Caco-2 (cell line): Measurements from ENCODE around the gene XKR7. TPM values are rescaled to one million over a fixed set of nuclear protein-coding genes. Genes with fewer than 3 reads are reported as not detected.
A peak's percentile ranks its signal among the peaks of the same experiment; 100 is the strongest.

Source experiments
- BruUV-seq: library from RNA; stranded (reverse); fragments of 400-500 nt; replicated peaks from 2 replicates; lab custom pipeline; 2021; lab: Mats Ljungman, UMichigan
- CTCF ChIA-PET: fragments of 300-600 bp; sonication (Branson Sonifier 250); formaldehyde crosslinking; loops from one replicate; lab custom pipeline; 2022; ENCODE audit warnings: antibody characterized with exemption; lab: Charles Lee
- POLR2A ChIA-PET: fragments of 300-600 bp; sonication (Branson Sonifier 250); formaldehyde crosslinking; loops from one replicate; lab custom pipeline; 2022; ENCODE audit warnings: antibody characterized with exemption; lab: Charles Lee
- DNase-seq, 2 experiments: peaks; one replicate each; pipeline versions ENCODE4 v3.0.0 to v3.0.0-alpha.2; 2020 to 2022
- H3K27me3 ChIP-seq: replicated peaks from 2 replicates; pipeline ENCODE4 v1.6.0; 2011; ENCODE audit warnings: low read length; ENCODE audit not compliant: control insufficient read depth, insufficient read depth
- H3K36me3 ChIP-seq: 2 replicates; pipeline ENCODE4 v1.5.1; 2011; ENCODE audit warnings: low read length; ENCODE audit not compliant: control insufficient read depth, insufficient read depth
- H3K4me1 ChIP-seq: fragments of 250-450 bp; sonication (Bioruptor Pico); 2 replicates; pipeline ENCODE4 v1.5.1; 2020; ENCODE audit warnings: mild to moderate bottlenecking
- H3K4me3 ChIP-seq: 2 replicates; pipeline ENCODE4 v1.5.1; 2011; ENCODE audit warnings: low read depth, mild to moderate bottlenecking, control low read depth, low read length
- H3K9me3 ChIP-seq: fragments of 250-450 bp; sonication (Bioruptor Pico); 2 replicates; pipeline ENCODE4 v1.5.1; 2020; ENCODE audit warnings: mild to moderate bottlenecking, moderate library complexity
- H3K27ac Mint-ChIP-seq: one replicate; pipeline ENCODE4 v1.8.0; 2022; ENCODE audit warnings: mixed read lengths; ENCODE audit not compliant: unreplicated experiment
- H3K27me3 Mint-ChIP-seq: one replicate; pipeline ENCODE4 v1.8.0; 2022; ENCODE audit warnings: mixed read lengths; ENCODE audit not compliant: insufficient read depth, unreplicated experiment
- H3K36me3 Mint-ChIP-seq: one replicate; pipeline ENCODE4 v1.8.0; 2022; ENCODE audit warnings: mild to moderate bottlenecking, mixed read lengths; ENCODE audit not compliant: insufficient read depth, unreplicated experiment
- H3K4me1 Mint-ChIP-seq: one replicate; pipeline ENCODE4 v1.8.0; 2022; ENCODE audit warnings: low read depth, mixed read lengths; ENCODE audit not compliant: unreplicated experiment
- H3K4me3 Mint-ChIP-seq: one replicate; pipeline ENCODE4 v1.8.0; 2022; ENCODE audit warnings: mild to moderate bottlenecking, moderate library complexity, mixed read lengths; ENCODE audit not compliant: unreplicated experiment
- H3K9me3 Mint-ChIP-seq: one replicate; pipeline ENCODE4 v1.8.0; 2022; ENCODE audit warnings: mixed read lengths; ENCODE audit not compliant: unreplicated experiment
- intact Hi-C: fragments of 100-400 bp; cut with micrococcal nuclease; formaldehyde crosslinking; loops from one replicate; pipeline ENCODE4 v1.10.0; 2022; ENCODE audit not compliant: unreplicated experiment
- total RNA-seq: library from RNA; stranded (reverse); gene quantifications from 2 replicates; pipeline ENCODE4 v1.2.3, GENCODE V29; 2022
- TF ChIP-seq, protein P1 (sequence below), 2 experiments: fragments of 200-600 bp in 1 of 2; IDR thresholded peaks; 1 replicate in 1 of 2; 2 replicates in 1 of 2; pipeline versions ENCODE4 v1.5.1 to v1.8.0; 2011 to 2022; ENCODE audit warnings: antibody characterized with exemption in 1 of 2, control low read depth in 1 of 2, inconsistent platforms in 1 of 2, low read depth in 1 of 2, low read length in 1 of 2, mild to moderate bottlenecking in 1 of 2, moderate library complexity in 1 of 2; ENCODE audit not compliant: insufficient read depth in 1 of 2, severe bottlenecking in 1 of 2, unreplicated experiment in 1 of 2

Gene XKR7
- total RNA-seq, 1 experiment from 2014 or later, result not detected

- POLR2A ChIA-PET, result no interaction called here
- Histone ChIP-seq H3K36me3 (peaks cover 10% of the 10 kb centered on the region), H3K9me3 (no peaks in the 10 kb centered on the region), H3K27me3 (no peaks in the 10 kb centered on the region), H3K4me3 (no peak overlapping the region), H3K4me1 (peaks cover 6% of the 10 kb centered on the region; the same call in 1 of the 2 replicates)
- Mint-ChIP-seq H3K36me3 (peaks cover 69% of the 10 kb centered on the region), H3K4me3 (no peak overlapping the region), H3K27ac (no peak overlapping the region), H3K9me3 (no peaks in the 10 kb centered on the region), H3K27me3 (no peaks in the 10 kb centered on the region), H3K4me1 (peaks cover 11% of the 10 kb centered on the region)
- BruUV-seq, result no TSS peak
- TF ChIP-seq, protein P1, sequence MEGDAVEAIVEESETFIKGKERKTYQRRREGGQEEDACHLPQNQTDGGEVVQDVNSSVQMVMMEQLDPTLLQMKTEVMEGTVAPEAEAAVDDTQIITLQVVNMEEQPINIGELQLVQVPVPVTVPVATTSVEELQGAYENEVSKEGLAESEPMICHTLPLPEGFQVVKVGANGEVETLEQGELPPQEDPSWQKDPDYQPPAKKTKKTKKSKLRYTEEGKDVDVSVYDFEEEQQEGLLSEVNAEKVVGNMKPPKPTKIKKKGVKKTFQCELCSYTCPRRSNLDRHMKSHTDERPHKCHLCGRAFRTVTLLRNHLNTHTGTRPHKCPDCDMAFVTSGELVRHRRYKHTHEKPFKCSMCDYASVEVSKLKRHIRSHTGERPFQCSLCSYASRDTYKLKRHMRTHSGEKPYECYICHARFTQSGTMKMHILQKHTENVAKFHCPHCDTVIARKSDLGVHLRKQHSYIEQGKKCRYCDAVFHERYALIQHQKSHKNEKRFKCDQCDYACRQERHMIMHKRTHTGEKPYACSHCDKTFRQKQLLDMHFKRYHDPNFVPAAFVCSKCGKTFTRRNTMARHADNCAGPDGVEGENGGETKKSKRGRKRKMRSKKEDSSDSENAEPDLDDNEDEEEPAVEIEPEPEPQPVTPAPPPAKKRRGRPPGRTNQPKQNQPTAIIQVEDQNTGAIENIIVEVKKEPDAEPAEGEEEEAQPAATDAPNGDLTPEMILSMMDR (IDR thresholded peaks at IDR 0.05; ENCODE audit: insufficient read depth in 1 of 2, low read depth in 1 of 2, low read length in 1 of 2, severe bottlenecking in 1 of 2, unreplicated experiment in 1 of 2), result no peak
- intact Hi-C loops, result no loop called here
- CTCF ChIA-PET, result interaction anchor here (0.8 kb wide), 1 partner anchor 70 kb away, joined by 7 read pairs; no protein-coding TSS in a partner anchor
- DNase-seq, result no peak
Observed at GRCh38 chr20:31948008-31948407, 19.9 kb upstream of the XKR7 start.

GRCh38 chr20:31949877-31950646 lies 17.9 kb upstream of the XKR7 start:
- Mint-ChIP-seq H3K4me1 (peaks cover 11% of the 10 kb centered on the region), H3K9me3 (no peaks in the 10 kb centered on the region), H3K27ac (no peak overlapping the region), H3K27me3 (no peaks in the 10 kb centered on the region), H3K4me3 (peak overlapping the region; percentile 95), H3K36me3 (peaks cover 63% of the 10 kb centered on the region)
- Histone ChIP-seq H3K4me3 (peak overlapping the region; percentile 61), H3K27me3 (no peaks in the 10 kb centered on the region), H3K9me3 (no peaks in the 10 kb centered on the region), H3K4me1 (peaks cover 6% of the 10 kb centered on the region; the same call in 1 of the 2 replicates), H3K36me3 (peaks cover 10% of the 10 kb centered on the region)
- intact Hi-C loops, result loop anchor here (5.0 kb wide), 2 partner anchors 67 to 142 kb away; no protein-coding TSS in a partner anchor
- no peak for DNase-seq
- no TSS peak for BruUV-seq
- ChIA-PET CTCF (interaction anchor here (0.6 to 4.5 kb wide), 6 partner anchors 15 to 126 kb away, joined by 3 to 110 read pairs (median 15); no protein-coding TSS in a partner anchor), POLR2A (no interaction called here)
- TF ChIP-seq, protein P1 (IDR thresholded peaks at IDR 0.05; ENCODE audit: insufficient read depth in 1 of 2, low read depth in 1 of 2, low read length in 1 of 2, severe bottlenecking in 1 of 2, unreplicated experiment in 1 of 2), result no peak

DNA sequence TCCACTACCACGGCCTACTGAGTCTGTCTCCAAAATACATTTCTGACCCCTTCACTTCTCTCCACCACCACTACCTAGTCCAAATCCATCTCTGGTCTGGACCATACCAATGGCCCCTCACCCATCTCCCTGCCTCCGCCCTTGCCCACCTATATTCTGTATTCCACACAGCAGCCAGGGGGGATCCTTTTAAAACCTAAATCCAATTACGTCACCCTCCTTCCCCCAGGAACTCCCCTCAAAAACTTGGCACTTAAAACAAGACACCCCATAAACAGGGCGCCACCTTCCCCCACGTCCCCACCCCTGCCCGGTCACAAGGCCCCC lies 16.8 kb upstream of the XKR7 start:
- H3K4me1 Mint-ChIP-seq, result peaks cover 11% of the 10 kb centered on the region
- peaks cover 3% of the 10 kb centered on the region for H3K27me3 Mint-ChIP-seq
- Histone ChIP-seq H3K9me3 (no peaks in the 10 kb centered on the region), H3K36me3 (peaks cover 10% of the 10 kb centered on the region), H3K4me1 (peaks cover 6% of the 10 kb centered on the region; the same call in 1 of the 2 replicates), H3K27me3 (no peaks in the 10 kb centered on the region), H3K4me3 (peak overlapping the region; percentile 61)
- POLR2A ChIA-PET, result interaction anchor here (0.8 to 0.9 kb wide), 2 partner anchors 67 to 102 kb away, joined by 3 read pairs; no protein-coding TSS in a partner anchor
- peak overlapping the region; percentile 96 for H3K27ac Mint-ChIP-seq
- no TSS peak for BruUV-seq
- H3K4me3 Mint-ChIP-seq, result peak overlapping the region; percentile 95
- no peak for DNase-seq
- peaks cover 57% of the 10 kb centered on the region for H3K36me3 Mint-ChIP-seq
- H3K9me3 Mint-ChIP-seq, result no peaks in the 10 kb centered on the region
- TF ChIP-seq, protein P1 (IDR thresholded peaks at IDR 0.05; ENCODE audit: insufficient read depth in 1 of 2, low read depth in 1 of 2, low read length in 1 of 2, severe bottlenecking in 1 of 2, unreplicated experiment in 1 of 2), result no peak
- intact Hi-C loops, result loop anchor here (5.0 kb wide), 2 partner anchors 66 to 141 kb away; no protein-coding TSS in a partner anchor
- CTCF ChIA-PET, result interaction anchor here (0.8 to 4.5 kb wide), 19 partner anchors 9 to 128 kb away, joined by 3 to 110 read pairs (median 10); partner anchors contain the start of gene XKR7
